Neuronal stem cell (in vitro differentiated cells): ENCODE data around the gene AHR. TPM values are rescaled to one million over a fixed set of nuclear protein-coding genes. Genes with fewer than 3 reads are reported as not detected.

Source experiments
- small RNA-seq: library from polyadenylated mRNA; stranded (forward); fragments of <200 nt; extraction: miRNeasy Mini kit (QIAGEN cat#:217004); gene quantifications from one replicate; pipeline ENCODE3, GENCODE V24; 2013; ENCODE audit not compliant: insufficient read depth

Gene AHR

Small RNA genes lying within 50 kb of the gene (small RNA-seq; reads per million reads assigned to genes)
- gene RF00092: not detected
